ENCODE data around the gene PVRIG.
A peak's percentile ranks its signal among the peaks of the same experiment; 100 is the strongest.
"Not testable (repeated sequence)": the region's sequence is repeated elsewhere in the genome, so short reads cannot be mapped to it uniquely, and the experiment has no call there.

The PVRIG gene

GRCh38 chr7:100195222-100195621, 24.5 kb upstream of the PVRIG start:
- no peak for DNase-seq (ENCODE audit: low spot score)

GRCh38 chr7:100195901-100196322, 23.8 kb upstream of the PVRIG start:
- peak; percentile 54 for DNase-seq (ENCODE audit: low spot score)

GRCh38 chr7:100198266-100198665, 21.5 kb upstream of the PVRIG start:
- DNase-seq (ENCODE audit: low spot score): no peak

- DNase-seq (ENCODE audit: low spot score): no peak
Measured at GRCh38 chr7:100200693-100201092, 19.1 kb upstream of the PVRIG start.

- no peak for DNase-seq (ENCODE audit: low spot score)
Measured at GRCh38 chr7:100204454-100204853, 15.3 kb upstream of the PVRIG start.

- DNase-seq (ENCODE audit: low spot score): no peak
Measured at GRCh38 chr7:100208911-100209408, 10.8 kb upstream of the PVRIG start.

- DNase-seq (ENCODE audit: low spot score): no peak
Measured at GRCh38 chr7:100209493-100209892, 10.3 kb upstream of the PVRIG start.

GRCh38 chr7:100210805-100211204, 8.9 kb upstream of the PVRIG start:
- peak; percentile 32 for DNase-seq (ENCODE audit: low spot score)

- peak; percentile 47 for DNase-seq (ENCODE audit: low spot score)
Measured at GRCh38 chr7:100211342-100211780, 8.4 kb upstream of the PVRIG start.

- DNase-seq (ENCODE audit: low spot score): no peak
Measured at GRCh38 chr7:100212631-100213286, 7.0 kb upstream of the PVRIG start.

- DNase-seq (ENCODE audit: low spot score): no peak
Measured at GRCh38 chr7:100213672-100214071, 6.1 kb upstream of the PVRIG start.

- not testable (repeated sequence) for DNase-seq (ENCODE audit: low spot score)
Measured at GRCh38 chr7:100214356-100214755, 5.4 kb upstream of the PVRIG start.

GRCh38 chr7:100215895-100216294, 3.9 kb upstream of the PVRIG start:
- DNase-seq (ENCODE audit: low spot score): no peak

- not testable (repeated sequence) for DNase-seq (ENCODE audit: low spot score)
Measured at GRCh38 chr7:100217934-100218333, 1.8 kb upstream of the PVRIG start.

GRCh38 chr7:100219271-100219737, 445 bp upstream of the PVRIG start:
- no peak for DNase-seq (ENCODE audit: low spot score)

GRCh38 chr7:100220586-100221230, 959 bp downstream of the PVRIG start:
- peak; percentile 17 for DNase-seq (ENCODE audit: low spot score)

GRCh38 chr7:100221231-100221718, 1.5 kb downstream of the PVRIG start:
- DNase-seq (ENCODE audit: low spot score): peak; percentile 73

- no peak for DNase-seq (ENCODE audit: low spot score)
Measured at GRCh38 chr7:100221767-100222444, 2.2 kb downstream of the PVRIG start.

- no peak for DNase-seq (ENCODE audit: low spot score)
Measured at GRCh38 chr7:100222445-100223132, 2.8 kb downstream of the PVRIG start.

- not testable (repeated sequence) for DNase-seq (ENCODE audit: low spot score)
Measured at GRCh38 chr7:100223376-100223927, 3.7 kb downstream of the PVRIG start.

GRCh38 chr7:100224891-100225290, 5.1 kb downstream of the PVRIG start:
- DNase-seq (ENCODE audit: low spot score): not testable (repeated sequence)

Data from germinal center (tissue), 1 donor.